GM19463 (cell line): ENCODE measurements around the gene GSTM4.
"Not testable (repeated sequence)": the region's sequence is repeated elsewhere in the genome, so short reads cannot be mapped to it uniquely, and the experiment has no call there.

Experiments
- ATAC-seq: cut with Tn5 transposase; IDR thresholded peaks from one replicate; pipeline ENCODE4 v1.9.1; 2021; ENCODE audit warnings: mild to moderate bottlenecking, moderate library complexity; ENCODE audit not compliant: unreplicated experiment

Gene GSTM4

GRCh38 chr1:109664671-109665070, 8.8 kb downstream of the GSTM4 start:
- ATAC-seq, result no peak

GRCh38 chr1:109667452-109668122, 11.7 kb downstream of the GSTM4 start, which contains the start of gene GSTM2:
Gene GSTM2 (plus strand): TSS chr1:109668057. CDS start chr1:109668116, 59 bp downstream.
- ATAC-seq, result peak; percentile 99

- no peak for ATAC-seq
Measured at GRCh38 chr1:109668123-109668775, 12.3 kb downstream of the GSTM4 start.

- no peak for ATAC-seq
Measured at GRCh38 chr1:109669246-109669948, 13.5 kb downstream of the GSTM4 start.

- not testable (repeated sequence) for ATAC-seq
Measured at GRCh38 chr1:109669949-109670302, 14.0 kb downstream of the GSTM4 start.

- no peak for ATAC-seq
Measured at GRCh38 chr1:109671067-109671466, 15.2 kb downstream of the GSTM4 start.

- ATAC-seq, result not testable (repeated sequence)
Measured at GRCh38 chr1:109673861-109674260, 18.0 kb downstream of the GSTM4 start.

- ATAC-seq, result not testable (repeated sequence)
Measured at GRCh38 chr1:109676683-109677381, 20.9 kb downstream of the GSTM4 start.

GRCh38 chr1:109677459-109677858, 21.6 kb downstream of the GSTM4 start:
- ATAC-seq, result no peak

GRCh38 chr1:109678637-109679036, 22.7 kb downstream of the GSTM4 start:
- ATAC-seq, result not testable (repeated sequence)

- not testable (repeated sequence) for ATAC-seq
Measured at GRCh38 chr1:109684777-109685176, 28.9 kb downstream of the GSTM4 start.

- not testable (repeated sequence) for ATAC-seq
Measured at GRCh38 chr1:109685399-109685798, 29.5 kb downstream of the GSTM4 start.

- ATAC-seq, result not testable (repeated sequence)
Measured at GRCh38 chr1:109685890-109686289, 30.0 kb downstream of the GSTM4 start.

GRCh38 chr1:109687109-109687508, 31.2 kb downstream of the GSTM4 start:
- ATAC-seq, result not testable (repeated sequence)

GRCh38 chr1:109687641-109688499, 32.0 kb downstream of the GSTM4 start, which contains the start of gene GSTM1:
Gene GSTM1 (plus strand): TSS chr1:109687817. CDS start chr1:109687874, 57 bp downstream.
- ATAC-seq, result peak; percentile 98

GRCh38 chr1:109689844-109690405, 34.0 kb downstream of the GSTM4 start:
- no peak for ATAC-seq

- ATAC-seq, result no peak
Measured at GRCh38 chr1:109691759-109692158, 35.9 kb downstream of the GSTM4 start.

- ATAC-seq, result not testable (repeated sequence)
Measured at GRCh38 chr1:109694400-109694799, 38.5 kb downstream of the GSTM4 start.

GRCh38 chr1:109695138-109695537, 39.2 kb downstream of the GSTM4 start:
- ATAC-seq, result not testable (repeated sequence)

- ATAC-seq, result no peak
Measured at GRCh38 chr1:109697066-109697465, 41.2 kb downstream of the GSTM4 start.
